Measurements from ENCODE around the gene DUOXA1.
"Not testable (repeated sequence)": the region's sequence is repeated elsewhere in the genome, so short reads cannot be mapped to it uniquely, and the experiment has no call there.

Gene DUOXA1

GRCh38 chr15:45136378-45136764, 6.7 kb upstream of the DUOXA1 start:
- H3K36me3 ChIP-seq, result no peaks in the 10 kb centered on the region
- no peaks in the 10 kb centered on the region for H3K9me3 ChIP-seq
- TF ChIP-seq CTCF (IDR thresholded peaks at IDR 0.05; ENCODE audit: low read depth, low read length), result no peak
- peaks cover 20% of the 10 kb centered on the region for H3K4me1 ChIP-seq
- DNase-seq, result no peak
- no peak overlapping the region for H3K4me3 ChIP-seq (ENCODE audit: low read depth, low read length)
- H3K27me3 ChIP-seq, result no peaks in the 10 kb centered on the region; the same call in 1 of the 2 replicates

GRCh38 chr15:45135705-45136377, 6.2 kb upstream of the DUOXA1 start:
- not testable (repeated sequence) for H3K4me3 ChIP-seq (ENCODE audit: low read depth, low read length); DNase-seq; H3K36me3 ChIP-seq; H3K9me3 ChIP-seq; H3K27me3 ChIP-seq
- H3K4me1 ChIP-seq, result peaks cover 22% of the 10 kb centered on the region

- no peak for TF ChIP-seq CTCF (IDR thresholded peaks at IDR 0.05; ENCODE audit: low read depth, low read length)
- DNase-seq, result no peak
- no peaks in the 10 kb centered on the region; the same call in 1 of the 2 replicates for H3K27me3 ChIP-seq
- peaks cover 22% of the 10 kb centered on the region for H3K4me1 ChIP-seq
- no peaks in the 10 kb centered on the region for H3K36me3 ChIP-seq
- H3K4me3 ChIP-seq (ENCODE audit: low read depth, low read length), result no peak overlapping the region
- H3K9me3 ChIP-seq, result no peaks in the 10 kb centered on the region
Observed at GRCh38 chr15:45134682-45135604, 5.3 kb upstream of the DUOXA1 start.

GRCh38 chr15:45134046-45134445, 4.4 kb upstream of the DUOXA1 start:
- H3K36me3 ChIP-seq, result no peaks in the 10 kb centered on the region
- H3K9me3 ChIP-seq, result no peaks in the 10 kb centered on the region
- no peak for DNase-seq
- peaks cover 22% of the 10 kb centered on the region for H3K4me1 ChIP-seq
- H3K27me3 ChIP-seq, result no peaks in the 10 kb centered on the region; the same call in 1 of the 2 replicates
- H3K4me3 ChIP-seq (ENCODE audit: low read depth, low read length), result no peak overlapping the region
- no peak for TF ChIP-seq CTCF (IDR thresholded peaks at IDR 0.05; ENCODE audit: low read depth, low read length)

GRCh38 chr15:45133561-45133920, 3.9 kb upstream of the DUOXA1 start:
- TF ChIP-seq CTCF (IDR thresholded peaks at IDR 0.05; ENCODE audit: low read depth, low read length), result no peak
- peaks cover 22% of the 10 kb centered on the region for H3K4me1 ChIP-seq
- H3K9me3 ChIP-seq, result no peaks in the 10 kb centered on the region
- no peak overlapping the region for H3K4me3 ChIP-seq (ENCODE audit: low read depth, low read length)
- DNase-seq, result peak; percentile 88
- H3K27me3 ChIP-seq, result no peaks in the 10 kb centered on the region; the same call in 1 of the 2 replicates
- H3K36me3 ChIP-seq, result no peaks in the 10 kb centered on the region

- no peak for DNase-seq
- H3K27me3 ChIP-seq, result no peaks in the 10 kb centered on the region; the same call in 1 of the 2 replicates
Observed at GRCh38 chr15:45132844-45133560, 3.3 kb upstream of the DUOXA1 start.

More at GRCh38 chr15:45132844-45133560, 3.3 kb upstream of the DUOXA1 start:
- Histone ChIP-seq H3K4me3 (ENCODE audit: low read depth, low read length) (no peak overlapping the region), H3K36me3 (no peaks in the 10 kb centered on the region), H3K4me1 (peaks cover 22% of the 10 kb centered on the region), H3K9me3 (no peaks in the 10 kb centered on the region)
- TF ChIP-seq CTCF (IDR thresholded peaks at IDR 0.05; ENCODE audit: low read depth, low read length), result no peak
